Tibial nerve (tissue), 3 donors: ENCODE results near the gene CSAG2.
"Not testable (repeated sequence)": the region's sequence is repeated elsewhere in the genome, so short reads cannot be mapped to it uniquely, and the experiment has no call there.

Source experiments
- CTCF ChIP-seq, 5 experiments: fragments of 200-600 bp in 3 of 5; fragments of 450-650 bp in 2 of 5; sonication (generic) in 3 of 5; IDR thresholded peaks; one replicate each; pipeline ENCODE4 v1.5.1; 2016 to 2019; ENCODE audit warnings: antibody characterized with exemption in 5 of 5, mild to moderate bottlenecking in 3 of 5, moderate library complexity in 2 of 5
- POLR2A ChIP-seq, 2 donors: fragments of 450-650 bp; IDR thresholded peaks; one replicate each; pipeline ENCODE4 v1.6.1; 2017; ENCODE audit warnings: antibody characterized with exemption in 2 of 2, mild to moderate bottlenecking in 2 of 2, moderate library complexity in 2 of 2

- TF ChIP-seq CTCF, POLR2A (IDR thresholded peaks at IDR 0.05): not testable (repeated sequence)
Measured at GRCh38 chrX:152681012-152681411, 28.1 kb downstream of the CSAG2 start.
